Measurements from ENCODE around the gene ALDH1L1. TPM values are rescaled to one million over a fixed set of nuclear protein-coding genes. Genes with fewer than 3 reads are reported as not detected.

The ALDH1L1 gene
- total and polyA plus RNA-seq, 2 of the 8 experiments (the other 6 are each of a cell fraction or from before 2014, with no cell fraction given), result 0.98 to 1.6 TPM

GRCh38 chr3:126113733-126114442 is 66.5 kb downstream of the ALDH1L1 start:
- TF ChIP-seq CTCF (IDR thresholded peaks at IDR 0.05; ENCODE audit: control extremely low read depth in 1 of 3, insufficient read depth in 1 of 3, low read depth in 1 of 3, low read length in 3 of 3) (peak in 2 of 3 experiments; percentile 57 to 66; a peak in 3 of 4 replicates), RAD21 (IDR thresholded peaks at IDR 0.05 in 1 of 2, conservative IDR thresholded peaks at IDR 0.05 in 1 of 2; ENCODE audit: low read depth in 2 of 2, low read length in 2 of 2) (peak; percentile 54 to 56; a peak in 3 of 4 replicates), ASH2L (IDR thresholded peaks at IDR 0.05; ENCODE audit: low read length) (no peak), CREB1 (IDR thresholded peaks at IDR 0.05) (no peak)
- H4K20me1 ChIP-seq (replicated peaks in 1 of 2; ENCODE audit: control insufficient read depth in 1 of 2, insufficient read depth in 2 of 2, low read length in 2 of 2), result no peaks in the 10 kb centered on the region
- H3K79me1 ChIP-seq (ENCODE audit: low read depth, low read length), result no peaks in the 10 kb centered on the region; the same call in 1 of the 2 replicates
- no peaks in the 10 kb centered on the region for H3K27me3 ChIP-seq (replicated peaks in 1 of 4; ENCODE audit: control insufficient read depth in 3 of 4, extremely low read depth in 1 of 4, insufficient read depth in 3 of 4, low read length in 3 of 4)
- no peaks in the 10 kb centered on the region for H3K4me1 ChIP-seq (replicated peaks in 1 of 4; ENCODE audit: control insufficient read depth in 3 of 4, insufficient read depth in 4 of 4, low read length in 3 of 4)
- no peak overlapping the region for H2AFZ ChIP-seq (ENCODE audit: low read length)
- H3K56ac ChIP-seq (replicated peaks; ENCODE audit: insufficient read length, low read depth, low read length), result no peak overlapping the region
- H3K23me2 ChIP-seq (ENCODE audit: low read depth, low read length), result no peaks in the 10 kb centered on the region
- H3K23ac ChIP-seq (ENCODE audit: insufficient read length), result no peak overlapping the region
- no peak overlapping the region for H3K4me3 ChIP-seq (ENCODE audit: extremely low read depth in 1 of 4, insufficient read depth in 2 of 4, low read depth in 3 of 4, low read length in 4 of 4)
- H3K27ac ChIP-seq (ENCODE audit: low read depth, low read length), result no peak overlapping the region
- no peak overlapping the region for H2BK12ac ChIP-seq (ENCODE audit: low read depth, low read length)
- H2BK20ac ChIP-seq (ENCODE audit: low read length), result no peak overlapping the region
- CTCF ChIA-PET (ENCODE audit: partially characterized antibody), result interaction anchor here (0.7 to 7.3 kb wide), 14 partner anchors 10 to 150 kb away, joined by 3 to 52 read pairs (median 4); no protein-coding TSS in a partner anchor
- no peak overlapping the region for H3K18ac ChIP-seq (ENCODE audit: extremely low read depth, low read length)
- peak; percentile 19 for FAIRE-seq
- no peak for DNase-seq (ENCODE audit: low read depth in 1 of 2, low spot score in 2 of 2)
- H2BK120ac ChIP-seq (replicated peaks; ENCODE audit: low read depth, low read length), result no peak overlapping the region
- H4K5ac ChIP-seq (ENCODE audit: insufficient read length, low read depth, low read length), result no peak overlapping the region
- WGBS, 2 experiments (ENCODE audit: extremely low coverage in 1 of 2, insufficient coverage in 1 of 2, insufficient read length in 1 of 2, insufficient replicate concordance in 2 of 2, low coverage in 1 of 2, low lambda C conversion rate in 2 of 2, missing lambda C conversion rate in 1 of 2), result 73% methylated on average over 9 of the region's 9 CpGs; no CpG with 5 or more reads in 1 of the 2 experiments
- H3K9me3 ChIP-seq (ENCODE audit: insufficient read depth in 2 of 2, low read depth in 1 of 2, low read length in 1 of 2), result no peaks in the 10 kb centered on the region; a peak in 1 of 4 replicates
- no peak overlapping the region for H2BK15ac ChIP-seq (ENCODE audit: low read length)
- H3K14ac ChIP-seq (ENCODE audit: insufficient read length), result no peak overlapping the region
- H3K79me2 ChIP-seq (ENCODE audit: control insufficient read depth in 1 of 2, insufficient read depth in 2 of 2, low read length in 2 of 2), result no peaks in the 10 kb centered on the region
- no peak overlapping the region for H4K91ac ChIP-seq (replicated peaks; ENCODE audit: insufficient read length, low read length)
- no peak overlapping the region for H2BK5ac ChIP-seq (ENCODE audit: low read depth, low read length)
- no peak overlapping the region; a peak in 1 of 7 replicates for H3K9ac ChIP-seq (replicated peaks in 1 of 4; ENCODE audit: extremely low read depth in 1 of 4, low read depth in 3 of 4, low read length in 3 of 4)
- H3K36me3 ChIP-seq (ENCODE audit: control insufficient read depth in 2 of 4, insufficient read depth in 4 of 4, low read length in 3 of 4), result no peaks in the 10 kb centered on the region
- H3K4me2 ChIP-seq (ENCODE audit: insufficient read depth in 1 of 2, low read depth in 2 of 2, low read length in 2 of 2), result no peak overlapping the region
- no peak overlapping the region for H2AK5ac ChIP-seq (ENCODE audit: low read depth, low read length)
- POLR2A ChIA-PET (ENCODE audit: partially characterized antibody), result no interaction called here
- H4K8ac ChIP-seq (ENCODE audit: extremely low read depth, insufficient read depth, low read length), result no peak overlapping the region
- no peak overlapping the region for H3K4ac ChIP-seq (replicated peaks; ENCODE audit: insufficient read length, low read depth, low read length)
